ENCODE data around the gene SELPLG. TPM values are rescaled to one million over a fixed set of nuclear protein-coding genes. Genes with fewer than 3 reads are reported as not detected.
A peak's percentile ranks its signal among the peaks of the same experiment; 100 is the strongest.

SELPLG gene
- total RNA-seq, 4 donors from 2014 or later: 2.5 to 10.1 (median 5.6) TPM

- H3K4me3 ChIP-seq: no peak overlapping the region
- no peak for DNase-seq
- H3K4me1 ChIP-seq: peaks cover 0 to 33% (median 13%) of the 10 kb centered on the region in 3 donors
- H3K9me3 ChIP-seq: no peaks in the 10 kb centered on the region
- intact Hi-C loops (cut with DNase I): loop anchor here (5.0 kb wide), 1 partner anchor 55 kb away; the partner anchor contains the start of genes ISCU and SART3
- H3K36me3 ChIP-seq: no peaks in the 10 kb centered on the region
- 51 to 83% methylated on average over 2 to 9 of the region's 14 CpGs for WGBS, 2 donors
- H3K27ac ChIP-seq: peak overlapping the region in 1 of 4 donors; percentile 38
- H3K27me3 ChIP-seq: no peaks in the 10 kb centered on the region
- no peak for TF ChIP-seq CTCF (IDR thresholded peaks at IDR 0.05)
- TF ChIP-seq POLR2A (IDR thresholded peaks at IDR 0.05): no peak
Measured at GRCh38 chr12:108616941-108617858, 16.5 kb downstream of the SELPLG start.

GRCh38 chr12:108616359-108616758 lies 17.3 kb downstream of the SELPLG start:
- intact Hi-C loops (cut with DNase I): loop anchor here (5.0 kb wide), 1 partner anchor 54 kb away; the partner anchor contains the start of genes ISCU and SART3
- no peak for DNase-seq
- peak overlapping the region in 1 of 4 donors; percentile 38 for H3K27ac ChIP-seq
- peaks cover 0 to 29% (median 13%) of the 10 kb centered on the region in 3 donors for H3K4me1 ChIP-seq
- WGBS, 2 donors: 88 to 89% methylated on average over 2 of the region's 2 CpGs
- no peaks in the 10 kb centered on the region for H3K9me3 ChIP-seq
- no peaks in the 10 kb centered on the region for H3K27me3 ChIP-seq
- TF ChIP-seq CTCF (IDR thresholded peaks at IDR 0.05): no peak
- TF ChIP-seq POLR2A (IDR thresholded peaks at IDR 0.05): no peak
- H3K4me3 ChIP-seq: no peak overlapping the region
- H3K36me3 ChIP-seq: no peaks in the 10 kb centered on the region

GRCh38 chr12:108615918-108616317 lies 17.8 kb downstream of the SELPLG start:
- Histone ChIP-seq H3K27me3 (no peaks in the 10 kb centered on the region), H3K27ac (no peak overlapping the region), H3K9me3 (no peaks in the 10 kb centered on the region), H3K36me3 (no peaks in the 10 kb centered on the region), H3K4me3 (no peak overlapping the region), H3K4me1 (peaks cover 0 to 29% (median 13%) of the 10 kb centered on the region in 3 donors)
- no peak for DNase-seq
- 71 to 80% methylated on average over 1 of the region's 1 CpG for WGBS, 2 donors
- intact Hi-C loops (cut with DNase I): loop anchor here (5.0 kb wide), 1 partner anchor 54 kb away; the partner anchor contains the start of genes ISCU and SART3
- TF ChIP-seq POLR2A (IDR thresholded peaks at IDR 0.05): no peak
- no peak for TF ChIP-seq CTCF (IDR thresholded peaks at IDR 0.05)

- Histone ChIP-seq H3K36me3 (no peaks in the 10 kb centered on the region), H3K27me3 (no peaks in the 10 kb centered on the region), H3K9me3 (no peaks in the 10 kb centered on the region), H3K4me3 (no peak overlapping the region), H3K4me1 (peaks cover 0 to 33% (median 13%) of the 10 kb centered on the region in 3 donors), H3K27ac (no peak overlapping the region)
- TF ChIP-seq CTCF (IDR thresholded peaks at IDR 0.05) (no peak), POLR2A (IDR thresholded peaks at IDR 0.05) (no peak)
- intact Hi-C loops (cut with DNase I): loop anchor here (5.0 kb wide), 1 partner anchor 52 kb away; the partner anchor contains the start of genes ISCU and SART3
- WGBS, 2 donors: 79 to 94% methylated on average over 6 of the region's 6 CpGs
- DNase-seq: no peak
Measured at GRCh38 chr12:108614639-108615038, 19.1 kb downstream of the SELPLG start.

GRCh38 chr12:108614041-108614440 lies 19.7 kb downstream of the SELPLG start:
- Histone ChIP-seq H3K27ac (no peak overlapping the region), H3K36me3 (no peaks in the 10 kb centered on the region), H3K4me1 (peaks cover 0 to 37% (median 13%) of the 10 kb centered on the region in 3 donors), H3K4me3 (no peak overlapping the region), H3K27me3 (no peaks in the 10 kb centered on the region), H3K9me3 (no peaks in the 10 kb centered on the region)
- 59% methylated on average over 3 of the region's 4 CpGs; no CpG with 5 or more reads in 1 of the 2 donors for WGBS, 2 donors
- no peak for DNase-seq
- intact Hi-C loops (cut with DNase I): no loop called here
- no peak for TF ChIP-seq CTCF (IDR thresholded peaks at IDR 0.05)
- TF ChIP-seq POLR2A (IDR thresholded peaks at IDR 0.05): no peak
